T-helper 17 cell (primary cell): Measurements from ENCODE around the gene PEPD. TPM values are rescaled to one million over a fixed set of nuclear protein-coding genes. Genes with fewer than 3 reads are reported as not detected.

Experiments used
- ATAC-seq: fragments of 150-1000 bp; cut with Tn5 transposase; 2 replicates; pipeline ENCODE4 v1.10.0; 2021; ENCODE audit warnings: mild to moderate bottlenecking, moderate library complexity
- DNase-seq, 3 donors: peaks; one replicate each; pipeline versions ENCODE4 v3.0.0 to v3.0.0-alpha.2; 2020 to 2021
- H3K9me3 ChIP-seq: one replicate; pipeline ENCODE4 v1.7.0; 2013; ENCODE audit warnings: low read length, mild to moderate bottlenecking; ENCODE audit not compliant: control insufficient read depth, poor library complexity, severe bottlenecking
- H3K27ac Mint-ChIP-seq: one replicate; pipeline ENCODE4 v1.8.0; 2022; ENCODE audit warnings: mild to moderate bottlenecking, moderate library complexity, mixed read lengths
- H3K27me3 Mint-ChIP-seq: one replicate; pipeline ENCODE4 v1.8.0; 2022; ENCODE audit warnings: mixed read lengths
- H3K36me3 Mint-ChIP-seq: one replicate; pipeline ENCODE4 v1.8.0; 2022; ENCODE audit warnings: low read depth, mixed read lengths
- H3K4me1 Mint-ChIP-seq: one replicate; pipeline ENCODE4 v1.8.0; 2022; ENCODE audit warnings: mild to moderate bottlenecking, mixed read lengths
- H3K4me3 Mint-ChIP-seq: one replicate; pipeline ENCODE4 v1.8.0; 2022; ENCODE audit warnings: mild to moderate bottlenecking, moderate library complexity, mixed read lengths
- total RNA-seq, 4 donors: library from RNA in 2 of 4; stranded (reverse) in 2 of 4; gene quantifications; one replicate each; pipeline ENCODE4 v1.2.3 and lab custom pipeline; 2022 to 2026

Gene PEPD
- total RNA-seq, 2 donors from 2014 or later, result 38.5 to 41.4 TPM

GRCh38 chr19:33436360-33437345 lies 84.9 kb downstream of the PEPD start:
- peak overlapping the region; percentile 29 for H3K27ac Mint-ChIP-seq
- DNase-seq (no peak), ATAC-seq (no peak)
- no peak overlapping the region for H3K4me3 Mint-ChIP-seq
- no peaks in the 10 kb centered on the region for H3K9me3 ChIP-seq
- peaks cover 4% of the 10 kb centered on the region for H3K4me1 Mint-ChIP-seq
- H3K27me3 Mint-ChIP-seq, result no peaks in the 10 kb centered on the region
- H3K36me3 Mint-ChIP-seq, result peaks cover 2% of the 10 kb centered on the region

GRCh38 chr19:33435706-33436359 lies 85.8 kb downstream of the PEPD start:
- no peak for ATAC-seq
- peaks cover 2% of the 10 kb centered on the region for H3K36me3 Mint-ChIP-seq
- H3K27ac Mint-ChIP-seq, result peak overlapping the region; percentile 29

GRCh38 chr19:33434886-33435705 lies 86.5 kb downstream of the PEPD start:
- no peaks in the 10 kb centered on the region for H3K27me3 Mint-ChIP-seq
- H3K4me3 Mint-ChIP-seq, result no peak overlapping the region
- H3K4me1 Mint-ChIP-seq, result peaks cover 12% of the 10 kb centered on the region
- ATAC-seq, result no peak
- no peak for DNase-seq
- H3K27ac Mint-ChIP-seq, result no peak overlapping the region
- no peaks in the 10 kb centered on the region for H3K9me3 ChIP-seq
- no peaks in the 10 kb centered on the region for H3K36me3 Mint-ChIP-seq

More at GRCh38 chr19:33435706-33436359, 85.8 kb downstream of the PEPD start:
- no peaks in the 10 kb centered on the region for H3K9me3 ChIP-seq
- Mint-ChIP-seq H3K27me3 (no peaks in the 10 kb centered on the region), H3K4me1 (peaks cover 8% of the 10 kb centered on the region), H3K4me3 (no peak overlapping the region)
- DNase-seq, result no peak

- ATAC-seq (no peak), DNase-seq (no peak)
- H3K4me1 Mint-ChIP-seq, result peaks cover 12% of the 10 kb centered on the region
- H3K9me3 ChIP-seq, result no peaks in the 10 kb centered on the region
- no peak overlapping the region for H3K4me3 Mint-ChIP-seq
- H3K27me3 Mint-ChIP-seq, result no peaks in the 10 kb centered on the region
- H3K36me3 Mint-ChIP-seq, result no peaks in the 10 kb centered on the region
- no peak overlapping the region for H3K27ac Mint-ChIP-seq
Measured at GRCh38 chr19:33434069-33434885, 87.3 kb downstream of the PEPD start.

DNA sequence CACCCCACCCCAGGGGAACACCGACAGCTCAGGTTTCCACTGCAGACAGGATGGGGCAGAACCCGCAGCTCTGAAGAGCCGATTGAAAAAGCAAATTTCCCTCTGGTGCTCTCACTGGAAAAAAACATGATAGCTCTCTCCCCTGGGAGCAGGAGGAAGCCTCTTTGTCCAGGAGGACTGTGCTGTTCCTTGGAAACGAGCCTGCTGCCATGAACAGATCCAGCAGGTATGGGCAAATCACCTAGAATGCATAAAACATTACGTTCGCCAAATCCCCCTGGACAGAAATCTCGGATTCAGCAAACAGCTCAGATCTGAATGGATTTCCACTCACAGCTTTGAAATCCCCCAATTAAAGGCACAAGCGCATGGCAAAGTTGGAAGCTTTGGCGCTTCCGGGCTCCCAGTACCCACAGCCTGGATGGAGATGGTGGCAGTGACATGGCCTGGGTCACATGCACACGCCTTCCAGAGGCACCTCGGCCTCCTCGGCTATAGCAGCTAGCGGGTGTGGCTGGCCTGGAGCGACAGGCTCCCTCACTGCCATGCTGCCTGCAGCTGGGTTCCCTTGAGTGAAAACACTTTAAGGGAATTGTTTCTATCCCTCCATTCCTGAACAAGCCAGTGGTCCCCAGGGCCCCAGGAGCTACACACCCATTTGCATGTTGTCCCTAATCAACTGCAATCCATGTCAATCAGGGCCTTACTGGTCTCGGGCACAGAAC lies 89.0 kb downstream of the PEPD start:
- H3K4me1 Mint-ChIP-seq, result peaks cover 12% of the 10 kb centered on the region
- H3K27ac Mint-ChIP-seq, result no peak overlapping the region
- no peaks in the 10 kb centered on the region for H3K36me3 Mint-ChIP-seq
- ATAC-seq (no peak), DNase-seq (no peak)
- H3K4me3 Mint-ChIP-seq, result no peak overlapping the region
- H3K27me3 Mint-ChIP-seq, result no peaks in the 10 kb centered on the region
- no peaks in the 10 kb centered on the region for H3K9me3 ChIP-seq

DNA sequence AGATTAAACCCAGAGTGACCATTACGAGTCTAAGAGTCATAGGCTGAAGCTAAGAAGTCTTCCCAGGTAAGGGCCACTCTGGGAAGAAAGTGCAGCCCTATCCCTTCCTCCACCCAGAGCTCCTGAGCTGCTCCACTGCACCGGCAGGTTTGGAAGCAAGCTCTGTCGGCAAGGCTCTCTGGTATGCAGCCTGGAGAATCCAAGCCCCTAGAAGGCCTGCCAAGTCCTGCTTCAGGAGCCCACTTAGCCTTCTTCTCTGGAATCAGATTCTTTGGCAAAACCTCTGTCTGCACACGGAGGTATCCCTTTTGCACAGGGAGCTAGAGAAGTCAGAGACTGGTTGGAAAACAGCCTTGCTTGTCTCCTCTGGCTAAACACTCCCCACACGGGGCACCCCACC lies 89.6 kb downstream of the PEPD start:
- Mint-ChIP-seq H3K36me3 (no peaks in the 10 kb centered on the region), H3K4me1 (peaks cover 12% of the 10 kb centered on the region), H3K4me3 (no peak overlapping the region), H3K27me3 (no peaks in the 10 kb centered on the region), H3K27ac (peak overlapping the region; percentile 21)
- no peak for ATAC-seq
- H3K9me3 ChIP-seq, result no peaks in the 10 kb centered on the region
- DNase-seq, result no peak

- ATAC-seq, result peak; percentile 82
- no peaks in the 10 kb centered on the region for H3K9me3 ChIP-seq
- no peaks in the 10 kb centered on the region for H3K36me3 Mint-ChIP-seq
- H3K27ac Mint-ChIP-seq, result peak overlapping the region; percentile 94
- H3K4me1 Mint-ChIP-seq, result peaks cover 10% of the 10 kb centered on the region
- H3K27me3 Mint-ChIP-seq, result no peaks in the 10 kb centered on the region
- DNase-seq, result peak; percentile 41 to 60 (median 47)
- H3K4me3 Mint-ChIP-seq, result peak overlapping the region; percentile 83
Measured at GRCh38 chr19:33430674-33431277, 90.8 kb downstream of the PEPD start.

DNA sequence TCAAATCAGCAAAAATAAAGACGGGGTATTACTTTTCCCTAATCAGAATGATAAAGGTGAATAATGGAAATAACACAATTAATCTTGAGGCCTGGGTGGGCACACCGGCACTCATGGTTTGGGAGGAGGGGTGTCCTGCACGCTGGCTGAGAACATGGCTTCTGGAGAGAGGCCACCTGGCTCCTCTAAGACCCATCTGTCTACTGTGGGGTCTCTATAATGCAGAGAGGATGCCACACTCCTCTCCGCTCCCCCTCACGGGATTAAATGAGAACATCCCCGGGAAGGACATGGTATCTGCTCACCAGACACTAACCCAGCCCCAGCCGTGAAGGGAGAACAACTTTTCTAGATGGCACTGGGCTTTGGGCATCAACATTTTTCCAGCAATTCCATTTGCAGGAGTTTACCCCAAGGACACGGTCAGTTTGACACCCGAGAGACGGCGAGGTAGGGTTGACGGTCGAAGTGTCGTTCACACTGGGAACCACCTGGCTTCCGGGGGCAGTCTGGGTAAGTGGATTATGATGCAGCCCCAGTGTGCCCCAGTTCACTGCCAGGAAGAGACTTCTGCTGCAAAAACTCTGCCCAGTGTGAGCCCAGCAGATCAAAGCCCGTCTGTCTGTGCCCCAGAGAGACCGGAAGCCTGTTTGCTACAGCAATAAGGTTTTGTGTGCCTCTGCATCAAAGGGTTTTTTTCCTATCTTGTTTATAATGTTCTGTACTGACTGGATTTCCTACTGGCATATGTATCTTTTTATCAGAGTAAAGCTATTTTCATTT lies 91.5 kb downstream of the PEPD start:
- peak; percentile 91 for ATAC-seq
- no peaks in the 10 kb centered on the region for H3K9me3 ChIP-seq
- DNase-seq, result peak in 2 of 3 donors; percentile 13 to 49
- H3K4me3 Mint-ChIP-seq, result peak overlapping the region; percentile 83
- peak overlapping the region; percentile 94 for H3K27ac Mint-ChIP-seq
- no peaks in the 10 kb centered on the region for H3K36me3 Mint-ChIP-seq
- H3K27me3 Mint-ChIP-seq, result no peaks in the 10 kb centered on the region
- H3K4me1 Mint-ChIP-seq, result peaks cover 10% of the 10 kb centered on the region

DNA sequence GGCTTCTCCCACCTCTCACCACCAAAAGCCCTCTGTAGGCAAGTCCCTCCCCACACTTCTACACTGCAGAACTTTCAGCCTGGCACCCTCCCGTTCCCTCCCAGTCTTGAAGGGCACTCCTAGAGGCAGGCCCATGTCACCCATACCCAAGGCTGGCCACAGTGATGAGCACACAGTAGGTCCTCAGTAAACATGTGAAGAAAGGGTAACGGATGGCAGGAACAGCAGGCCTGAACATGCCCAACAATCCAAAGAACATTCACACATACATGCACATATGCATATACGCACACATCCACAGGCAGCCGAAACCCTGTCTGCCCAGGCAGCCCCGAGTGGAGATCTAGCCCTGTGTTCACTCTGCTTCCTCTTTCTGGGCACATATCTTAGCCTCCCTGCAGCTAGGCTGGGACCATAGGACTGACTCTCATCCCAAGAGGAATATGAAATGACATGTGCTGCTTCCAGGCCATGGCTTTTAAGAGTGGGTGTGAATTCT lies 92.9 kb downstream of the PEPD start:
- no peaks in the 10 kb centered on the region for H3K9me3 ChIP-seq
- ATAC-seq (no peak), DNase-seq (no peak)
- peaks cover 14% of the 10 kb centered on the region for H3K4me1 Mint-ChIP-seq
- no peaks in the 10 kb centered on the region for H3K27me3 Mint-ChIP-seq
- H3K4me3 Mint-ChIP-seq, result no peak overlapping the region
- H3K36me3 Mint-ChIP-seq, result no peaks in the 10 kb centered on the region
- peak overlapping the region; percentile 68 for H3K27ac Mint-ChIP-seq

- no peaks in the 10 kb centered on the region for H3K27me3 Mint-ChIP-seq
- no peak for DNase-seq
- H3K4me3 Mint-ChIP-seq, result no peak overlapping the region
- peak overlapping the region; percentile 68 for H3K27ac Mint-ChIP-seq
- no peaks in the 10 kb centered on the region for H3K9me3 ChIP-seq
- H3K4me1 Mint-ChIP-seq, result peaks cover 14% of the 10 kb centered on the region
- ATAC-seq, result no peak
- H3K36me3 Mint-ChIP-seq, result no peaks in the 10 kb centered on the region
Measured at GRCh38 chr19:33427801-33428626, 93.6 kb downstream of the PEPD start.
